Measurements from ENCODE around the gene TMEM207. TPM values are rescaled to one million over a fixed set of nuclear protein-coding genes. Genes with fewer than 3 reads are reported as not detected.

TMEM207 gene
- total and polyA plus RNA-seq, 2 of the 4 experiments (the other 2 are of a cell fraction) = not detected

- POLR2A ChIA-PET (ENCODE audit: unreplicated experiment) = no interaction called here
- no peaks in the 10 kb centered on the region for H3K79me1 ChIP-seq (ENCODE audit: low read depth in 1 of 2, low read length in 2 of 2)
- no peaks in the 10 kb centered on the region for H3K4me1 ChIP-seq (ENCODE audit: control insufficient read depth, insufficient read depth, low read length)
- H3K18ac ChIP-seq (ENCODE audit: low read depth, low read length) = no peak overlapping the region
- no peak overlapping the region for H3K4ac ChIP-seq (ENCODE audit: low read depth, low read length)
- no peak overlapping the region for H2AFZ ChIP-seq (replicated peaks; ENCODE audit: low read length, poor library complexity)
- H3K4me2 ChIP-seq (ENCODE audit: low read depth, low read length) = no peak overlapping the region
- H3K56ac ChIP-seq (ENCODE audit: extremely low read depth, insufficient read depth, low read length) = no peak overlapping the region
- no peaks in the 10 kb centered on the region for H3K9me1 ChIP-seq (ENCODE audit: insufficient read depth, low read length)
- no peaks in the 10 kb centered on the region for H3K9me3 ChIP-seq (ENCODE audit: control insufficient read depth, insufficient read depth, low read length)
- H3K27me3 ChIP-seq (ENCODE audit: control insufficient read depth, insufficient read depth, low read length) = no peaks in the 10 kb centered on the region
- no peak overlapping the region for H2BK5ac ChIP-seq (ENCODE audit: low read depth, low read length, poor library complexity, severe bottlenecking)
- DNase-seq (no peak), ATAC-seq (ENCODE audit: low read depth) (no peak)
- H3K23ac ChIP-seq (ENCODE audit: low read depth, low read length) = no peak overlapping the region
- H4K20me1 ChIP-seq (ENCODE audit: insufficient read depth, low read length) = no peaks in the 10 kb centered on the region
- no peak overlapping the region for H2BK20ac ChIP-seq (ENCODE audit: low read depth, low read length)
- H3K4me3 ChIP-seq (ENCODE audit: insufficient read depth, low read depth, low read length) = no peak overlapping the region
- BruUV-seq (replicated peaks) = no TSS peak
- H4K8ac ChIP-seq (ENCODE audit: low read depth in 2 of 2, low read length in 2 of 2) = no peak overlapping the region
- H3K27ac ChIP-seq (ENCODE audit: insufficient read depth, low read length) = no peak overlapping the region
- CTCF ChIA-PET = no interaction called here
- WGBS, 2 experiments (ENCODE audit: extremely low coverage in 2 of 2, insufficient read length in 1 of 2) = no CpG with 5 or more reads among the region's 2 CpGs
- no peak overlapping the region for H2AK9ac ChIP-seq (replicated peaks; ENCODE audit: low read depth, low read length, poor library complexity)
- H3K14ac ChIP-seq (replicated peaks; ENCODE audit: low read depth, low read length) = no peak overlapping the region
- intact Hi-C loops (cut with micrococcal nuclease) = no loop called here
- H3K36me3 ChIP-seq (ENCODE audit: control insufficient read depth, insufficient read depth, low read length) = no peaks in the 10 kb centered on the region
- no peak overlapping the region for H4K5ac ChIP-seq (ENCODE audit: low read depth, low read length)
- in situ Hi-C loops (cut with MboI; ENCODE audit: low sequenced_read_pairs) = no loop called here
- H2BK15ac ChIP-seq (ENCODE audit: low read depth, low read length) = no peak overlapping the region
- no peak overlapping the region for H2AK5ac ChIP-seq (ENCODE audit: low read depth, low read length)
- H3K9ac ChIP-seq (ENCODE audit: low read depth, low read length) = no peak overlapping the region
- TF ChIP-seq RAD21 (IDR thresholded peaks at IDR 0.05; ENCODE audit: low read length) (no peak), ELK1 (IDR thresholded peaks at IDR 0.05; ENCODE audit: borderline replicate concordance, low read depth, low read length) (no peak), RFX5 (IDR thresholded peaks at IDR 0.05; ENCODE audit: low read depth, low read length) (no peak), RCOR1 (IDR thresholded peaks at IDR 0.05; ENCODE audit: insufficient replicate concordance, low read length) (no peak), CHD1 (IDR thresholded peaks at IDR 0.05; ENCODE audit: low read depth, low read length) (no peak), SMC3 (IDR thresholded peaks at IDR 0.05; ENCODE audit: low read depth, low read length) (no peak), BHLHE40 (IDR thresholded peaks at IDR 0.05; ENCODE audit: low read depth, low read length) (no peak), NFE2L2 (IDR thresholded peaks at IDR 0.05; ENCODE audit: low read depth, low read length) (no peak), FOS (IDR thresholded peaks at IDR 0.05; ENCODE audit: low read depth, low read length) (no peak), CTCF (conservative IDR thresholded peaks at IDR 0.05; ENCODE audit: low read depth, low read length) (no peak), POLR2A (IDR thresholded peaks at IDR 0.05; ENCODE audit: low read depth, low read length) (no peak), USF2 (IDR thresholded peaks at IDR 0.05; ENCODE audit: low read depth, low read length) (no peak), MAFK (IDR thresholded peaks at IDR 0.05; ENCODE audit: low read depth, low read length) (no peak), CEBPB (IDR thresholded peaks at IDR 0.05; ENCODE audit: low read depth, low read length) (no peak)
- no peak overlapping the region for H2BK120ac ChIP-seq (ENCODE audit: low read depth, low read length)
- dilution Hi-C loops (cut with HindIII; ENCODE audit: low sequenced_read_pairs, unreplicated experiment) = no loop called here
- no peak overlapping the region for H4K91ac ChIP-seq (ENCODE audit: insufficient read depth, low read depth, low read length)
Measured at GRCh38 chr3:190455828-190456227, 6.1 kb upstream of the TMEM207 start.
